ENCODE results near the gene MFSD8.
"Not testable (repeated sequence)": the region's sequence is repeated elsewhere in the genome, so short reads cannot be mapped to it uniquely, and the experiment has no call there.

Gene MFSD8

GRCh38 chr4:127936974-127937373, 28.0 kb downstream of the MFSD8 start:
- no peak for DNase-seq (ENCODE audit: low read depth)

GRCh38 chr4:127931836-127932235, 33.1 kb downstream of the MFSD8 start:
- not testable (repeated sequence) for DNase-seq (ENCODE audit: low read depth)

- DNase-seq (ENCODE audit: low read depth): no peak
Measured at GRCh38 chr4:127930175-127930574, 34.8 kb downstream of the MFSD8 start.

GRCh38 chr4:127925720-127926119, 39.3 kb downstream of the MFSD8 start:
- DNase-seq (ENCODE audit: low read depth): not testable (repeated sequence)

GRCh38 chr4:127922226-127922625, 42.7 kb downstream of the MFSD8 start:
- no peak for DNase-seq (ENCODE audit: low read depth)

GRCh38 chr4:127920521-127920920, 44.5 kb downstream of the MFSD8 start:
- DNase-seq (ENCODE audit: low read depth): no peak

GRCh38 chr4:127917151-127917550, 47.8 kb downstream of the MFSD8 start:
- no peak for DNase-seq (ENCODE audit: low read depth)

GRCh38 chr4:127916512-127916911, 48.5 kb downstream of the MFSD8 start:
- no peak for DNase-seq (ENCODE audit: low read depth)

GRCh38 chr4:127905029-127905428, 59.9 kb downstream of the MFSD8 start:
- no peak for DNase-seq (ENCODE audit: low read depth)

- DNase-seq (ENCODE audit: low read depth): not testable (repeated sequence)
Measured at GRCh38 chr4:127899682-127900081, 65.3 kb downstream of the MFSD8 start.

GRCh38 chr4:127896528-127896927, 68.4 kb downstream of the MFSD8 start:
- DNase-seq (ENCODE audit: low read depth): no peak

GRCh38 chr4:127896069-127896468, 68.9 kb downstream of the MFSD8 start:
- no peak for DNase-seq (ENCODE audit: low read depth)

GRCh38 chr4:127889903-127890302, 75.1 kb downstream of the MFSD8 start:
- DNase-seq (ENCODE audit: low read depth): no peak

- DNase-seq (ENCODE audit: low read depth): no peak
Measured at GRCh38 chr4:127888559-127888958, 76.4 kb downstream of the MFSD8 start.

GRCh38 chr4:127881563-127881864, 83.5 kb downstream of the MFSD8 start:
- no peak for DNase-seq (ENCODE audit: low read depth)

GRCh38 chr4:127880763-127881562, 84.0 kb downstream of the MFSD8 start, which contains the start of gene PLK4:
Gene PLK4 (plus strand): TSS chr4:127880893. CDS start chr4:127881135, 242 bp downstream.
- DNase-seq (ENCODE audit: low read depth): peak; percentile 87

- DNase-seq (ENCODE audit: low read depth): no peak
Measured at GRCh38 chr4:127875791-127876190, 89.2 kb downstream of the MFSD8 start.

- DNase-seq (ENCODE audit: low read depth): no peak
Measured at GRCh38 chr4:127870688-127871087, 94.3 kb downstream of the MFSD8 start.

GRCh38 chr4:127870281-127870680, 94.7 kb downstream of the MFSD8 start:
- DNase-seq (ENCODE audit: low read depth): no peak

GRCh38 chr4:127868196-127868595, 96.8 kb downstream of the MFSD8 start:
- DNase-seq (ENCODE audit: low read depth): no peak
